IPS DF 19.7 (cell line): ENCODE measurements around the gene KLK10.

ENCODE experiments used
- DNase-seq: peaks from one replicate; pipeline ENCODE4 v3.0.0-alpha.2; 2013; ENCODE audit warnings: low read depth, low spot score

Gene KLK10

GRCh38 chr19:50967929-50968715, 51.4 kb downstream of the KLK10 start:
- DNase-seq: no peak

- no peak for DNase-seq
Observed at GRCh38 chr19:50964266-50964665, 55.2 kb downstream of the KLK10 start.

- DNase-seq: no peak
Observed at GRCh38 chr19:50963381-50963780, 56.1 kb downstream of the KLK10 start.
